ENCODE measurements around the gene AFF1.

The AFF1 gene

DNA sequence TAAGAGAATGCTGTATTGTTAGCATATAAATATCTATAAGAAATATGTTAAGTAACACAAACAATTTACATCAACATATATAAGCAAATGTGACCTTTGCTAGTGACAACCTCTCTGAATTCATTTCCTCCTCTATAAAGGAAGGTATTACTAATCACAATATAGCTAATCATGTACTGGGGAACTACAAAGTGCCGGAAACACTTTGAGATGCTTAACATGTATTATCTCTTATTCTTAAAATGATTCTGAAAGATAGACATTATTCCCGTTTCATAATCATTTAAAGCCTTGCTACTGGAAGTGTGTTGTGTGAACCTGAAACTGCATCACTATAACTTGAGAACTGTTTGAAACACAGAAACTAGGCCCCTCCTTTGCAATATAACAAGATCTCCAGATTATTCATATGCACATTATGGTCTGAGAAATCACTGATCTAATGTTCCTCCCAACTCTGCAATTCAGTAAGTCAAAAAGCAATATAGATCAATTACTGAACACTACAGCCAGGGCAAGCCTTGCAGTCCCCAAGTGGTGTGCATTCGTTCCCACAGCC lies 231.6 kb downstream of the AFF1 start:
- no peak for DNase-seq

DNA sequence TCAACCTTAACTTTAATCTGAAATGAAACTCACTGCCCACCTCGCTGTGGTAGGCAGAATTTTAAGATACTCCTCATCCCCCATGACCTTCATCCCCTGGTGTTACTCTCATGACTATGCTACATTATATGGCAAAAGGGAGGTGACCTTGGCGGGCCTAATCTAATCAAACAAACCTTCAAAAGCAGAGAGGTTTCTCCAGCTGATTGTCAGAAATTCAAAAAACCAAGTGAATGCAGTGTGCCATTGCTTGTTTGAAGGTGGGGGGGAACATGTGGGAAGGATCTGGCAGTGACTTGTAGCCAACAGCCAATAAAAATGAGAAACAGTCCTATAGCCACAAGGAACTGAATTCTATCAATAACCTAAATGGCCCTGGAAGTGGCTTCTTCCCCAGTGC lies 237.1 kb downstream of the AFF1 start:
- DNase-seq, result no peak

DNA sequence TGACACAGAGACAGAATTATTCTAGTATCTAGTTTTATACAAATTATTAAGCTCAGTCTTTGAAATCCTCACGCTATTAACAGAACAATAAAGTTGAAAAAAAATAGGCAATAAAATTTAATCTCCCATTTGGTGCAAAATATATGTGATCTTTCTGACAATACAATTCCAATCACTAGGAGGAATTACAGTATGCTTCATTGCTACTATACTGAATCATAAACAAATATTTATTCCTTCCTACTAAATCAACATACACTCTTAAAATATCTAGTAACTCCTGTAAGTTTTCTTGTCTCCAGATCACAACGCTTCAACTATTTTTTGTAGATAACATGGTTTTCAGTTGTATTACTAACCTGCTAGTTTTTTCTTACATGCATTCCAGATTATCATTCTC lies 239.9 kb downstream of the AFF1 start:
- DNase-seq, result no peak

DNA sequence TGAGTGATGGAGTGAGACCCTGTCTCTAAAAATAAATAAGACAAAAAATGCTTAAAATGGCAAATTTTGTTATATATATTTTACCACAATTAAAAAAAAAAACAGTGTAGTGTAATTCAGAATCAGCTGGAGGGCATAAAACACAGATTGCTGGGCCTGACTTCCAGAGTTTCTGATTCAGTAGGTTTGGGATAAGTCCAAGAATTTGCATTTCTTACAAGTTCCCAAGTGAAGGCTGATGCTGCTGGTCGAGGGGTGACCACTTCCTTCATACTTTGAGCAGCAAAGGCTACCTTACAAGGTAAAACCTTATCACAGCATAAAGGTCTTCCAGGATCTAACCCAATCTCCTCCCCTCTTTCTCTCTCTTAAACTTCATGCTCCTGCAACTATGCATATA lies 244.9 kb downstream of the AFF1 start:
- no peak for DNase-seq

DNA sequence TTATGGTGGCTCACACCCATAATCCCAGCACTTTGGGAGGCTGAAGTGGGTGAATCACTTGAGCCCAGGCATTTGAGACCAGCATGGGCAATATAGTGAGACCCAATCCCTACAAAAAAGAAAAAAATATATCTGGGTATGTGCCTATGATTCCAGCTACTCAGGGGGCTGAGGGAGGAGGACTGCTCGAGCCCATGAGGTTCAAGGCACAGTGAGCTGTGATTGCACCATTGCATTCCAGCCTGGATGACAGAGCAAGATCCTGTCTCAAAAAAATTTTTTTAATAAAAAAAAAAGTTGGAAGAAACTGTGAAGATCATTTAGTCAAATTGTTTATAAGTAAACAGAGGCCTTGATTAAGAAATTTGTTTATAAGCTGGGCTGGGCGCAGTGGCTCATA lies 246.0 kb downstream of the AFF1 start:
- DNase-seq, result no peak

DNA sequence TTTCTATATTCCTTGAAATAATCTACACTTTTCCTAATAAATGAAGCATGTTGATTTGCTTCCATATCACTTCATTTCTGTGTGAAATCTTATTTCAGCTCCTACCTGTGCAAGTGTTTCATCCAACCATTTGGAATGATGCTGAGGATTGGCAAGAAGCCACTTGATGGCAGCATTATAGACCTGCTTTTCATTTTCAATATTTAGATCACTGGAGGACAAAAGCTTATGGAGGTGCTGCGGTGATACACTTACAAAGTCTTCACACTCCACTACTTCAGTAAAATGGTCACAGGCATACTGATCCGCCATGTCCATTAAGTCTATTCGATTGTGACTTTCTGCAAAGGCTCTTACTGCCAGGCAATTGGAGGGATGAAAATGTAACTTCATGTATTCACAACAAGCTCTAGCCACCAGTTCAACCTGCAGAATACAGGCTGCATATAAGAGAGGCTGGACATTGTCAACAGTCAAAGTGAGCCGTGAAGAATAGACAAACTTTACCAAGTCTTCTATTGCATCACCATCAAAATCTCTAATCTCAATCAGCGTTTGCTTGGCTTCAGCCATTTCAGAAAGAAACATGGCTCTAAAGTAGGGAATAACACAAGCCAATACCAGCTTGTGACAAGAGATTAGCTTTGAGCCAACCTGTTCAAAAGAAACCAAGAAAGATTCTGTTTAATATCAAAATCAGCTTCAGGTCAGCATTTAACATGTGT lies 250.5 kb downstream of the AFF1 start:
- DNase-seq, result no peak

DNA sequence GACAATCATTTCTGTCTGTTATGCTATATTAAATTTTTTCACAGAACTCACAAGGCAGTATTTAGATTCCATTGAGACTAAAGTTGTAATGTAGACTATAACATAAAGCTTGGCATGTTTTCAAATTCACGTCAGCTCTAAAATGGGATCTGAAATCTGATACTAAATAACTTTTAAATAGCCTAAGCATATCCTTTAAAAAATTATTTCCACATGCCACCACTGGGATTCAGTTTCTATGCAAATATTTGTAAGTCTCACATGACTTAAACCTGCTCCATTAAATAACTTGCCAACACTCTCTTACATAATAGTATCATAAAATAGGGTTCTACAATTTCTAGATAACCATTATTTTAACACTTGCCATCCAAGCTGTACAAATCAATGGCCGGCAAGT lies 253.2 kb downstream of the AFF1 start:
- no peak for DNase-seq

DNA sequence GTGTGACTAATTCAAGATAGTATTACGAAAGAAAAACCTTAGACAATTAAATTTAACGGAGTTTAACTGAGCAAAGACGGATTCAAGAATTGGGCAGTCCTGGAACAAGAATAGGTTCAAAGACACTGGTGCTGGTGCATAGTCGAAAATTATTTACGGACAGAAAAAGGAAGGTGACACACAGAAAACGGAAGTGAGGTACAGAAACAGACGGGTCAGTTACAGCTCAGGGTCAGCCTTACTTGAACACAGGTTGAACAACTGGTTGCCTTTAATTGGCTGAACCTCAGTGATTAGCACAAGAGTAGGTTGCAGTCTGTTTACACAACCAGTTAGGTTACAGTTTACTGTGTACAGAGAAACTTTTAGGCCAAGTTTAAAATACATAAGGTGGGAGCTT lies 254.1 kb downstream of the AFF1 start:
- no peak for DNase-seq
